ENCODE data around the gene TBC1D22B. TPM values are rescaled to one million over a fixed set of nuclear protein-coding genes. Genes with fewer than 3 reads are reported as not detected.
"Not testable (repeated sequence)": the region's sequence is repeated elsewhere in the genome, so short reads cannot be mapped to it uniquely, and the experiment has no call there.

The TBC1D22B gene
- total RNA-seq, 1 donor, result 6.9 TPM

- peaks cover 7% of the 10 kb centered on the region for H3K4me1 ChIP-seq (ENCODE audit: insufficient read depth, low read length)
- H2AFZ ChIP-seq (ENCODE audit: low read length), result no peak overlapping the region
- TF ChIP-seq, protein P1, sequence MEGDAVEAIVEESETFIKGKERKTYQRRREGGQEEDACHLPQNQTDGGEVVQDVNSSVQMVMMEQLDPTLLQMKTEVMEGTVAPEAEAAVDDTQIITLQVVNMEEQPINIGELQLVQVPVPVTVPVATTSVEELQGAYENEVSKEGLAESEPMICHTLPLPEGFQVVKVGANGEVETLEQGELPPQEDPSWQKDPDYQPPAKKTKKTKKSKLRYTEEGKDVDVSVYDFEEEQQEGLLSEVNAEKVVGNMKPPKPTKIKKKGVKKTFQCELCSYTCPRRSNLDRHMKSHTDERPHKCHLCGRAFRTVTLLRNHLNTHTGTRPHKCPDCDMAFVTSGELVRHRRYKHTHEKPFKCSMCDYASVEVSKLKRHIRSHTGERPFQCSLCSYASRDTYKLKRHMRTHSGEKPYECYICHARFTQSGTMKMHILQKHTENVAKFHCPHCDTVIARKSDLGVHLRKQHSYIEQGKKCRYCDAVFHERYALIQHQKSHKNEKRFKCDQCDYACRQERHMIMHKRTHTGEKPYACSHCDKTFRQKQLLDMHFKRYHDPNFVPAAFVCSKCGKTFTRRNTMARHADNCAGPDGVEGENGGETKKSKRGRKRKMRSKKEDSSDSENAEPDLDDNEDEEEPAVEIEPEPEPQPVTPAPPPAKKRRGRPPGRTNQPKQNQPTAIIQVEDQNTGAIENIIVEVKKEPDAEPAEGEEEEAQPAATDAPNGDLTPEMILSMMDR (IDR thresholded peaks at IDR 0.05; ENCODE audit: extremely low read depth, low read depth, low read length), result no peak
- H3K4me3 ChIP-seq (ENCODE audit: insufficient read depth, low read length), result no peak overlapping the region
- DNase-seq (ENCODE audit: insufficient read length, low spot score, missing footprints), result no peak
- no peaks in the 10 kb centered on the region for H3K79me2 ChIP-seq (ENCODE audit: insufficient read depth, low read length)
- no peak overlapping the region for H3K4me2 ChIP-seq (ENCODE audit: insufficient read depth, low read length)
- H3K9me3 ChIP-seq (ENCODE audit: low read depth, low read length), result no peaks in the 10 kb centered on the region
- no peaks in the 10 kb centered on the region for H4K20me1 ChIP-seq (ENCODE audit: insufficient read depth, low read length)
- no peaks in the 10 kb centered on the region for H3K27me3 ChIP-seq (ENCODE audit: insufficient read depth, low read length)
- peaks cover 27% of the 10 kb centered on the region for H3K36me3 ChIP-seq (ENCODE audit: insufficient read depth, low read length)
- H3K27ac ChIP-seq (ENCODE audit: low read depth, low read length), result no peak overlapping the region
Observed at GRCh38 chr6:37304766-37305165, 47.2 kb downstream of the TBC1D22B start.

DNA sequence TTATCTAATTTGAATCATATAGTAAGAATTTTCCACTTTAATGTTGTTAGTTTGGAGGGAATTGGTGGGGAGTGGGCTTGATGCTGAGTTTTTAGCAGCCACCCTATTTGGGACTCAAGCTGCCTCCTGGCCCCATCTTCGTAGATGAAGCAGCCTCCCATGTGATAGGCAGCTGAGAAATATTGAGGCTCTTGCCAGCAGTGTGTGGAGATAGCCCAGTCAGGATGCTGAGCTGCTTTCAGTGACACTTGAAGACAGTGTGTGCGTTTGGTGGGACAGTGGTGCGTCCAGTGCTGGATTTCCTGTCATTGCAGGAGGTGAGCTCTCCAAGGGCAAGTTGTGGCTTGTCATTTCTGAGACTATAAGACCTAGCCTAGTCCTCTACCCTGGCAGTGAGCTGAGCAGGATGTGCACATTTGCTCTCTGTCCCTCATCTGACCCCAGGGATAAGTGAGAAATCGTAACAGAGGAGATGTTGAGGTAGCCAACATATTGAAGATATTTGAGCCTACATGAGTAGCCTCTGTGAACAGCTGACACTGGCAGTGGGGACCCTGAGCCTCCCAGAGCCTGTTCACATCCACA lies 48.4 kb downstream of the TBC1D22B start:
- H3K36me3 ChIP-seq (ENCODE audit: insufficient read depth, low read length), result peaks cover 27% of the 10 kb centered on the region

DNA sequence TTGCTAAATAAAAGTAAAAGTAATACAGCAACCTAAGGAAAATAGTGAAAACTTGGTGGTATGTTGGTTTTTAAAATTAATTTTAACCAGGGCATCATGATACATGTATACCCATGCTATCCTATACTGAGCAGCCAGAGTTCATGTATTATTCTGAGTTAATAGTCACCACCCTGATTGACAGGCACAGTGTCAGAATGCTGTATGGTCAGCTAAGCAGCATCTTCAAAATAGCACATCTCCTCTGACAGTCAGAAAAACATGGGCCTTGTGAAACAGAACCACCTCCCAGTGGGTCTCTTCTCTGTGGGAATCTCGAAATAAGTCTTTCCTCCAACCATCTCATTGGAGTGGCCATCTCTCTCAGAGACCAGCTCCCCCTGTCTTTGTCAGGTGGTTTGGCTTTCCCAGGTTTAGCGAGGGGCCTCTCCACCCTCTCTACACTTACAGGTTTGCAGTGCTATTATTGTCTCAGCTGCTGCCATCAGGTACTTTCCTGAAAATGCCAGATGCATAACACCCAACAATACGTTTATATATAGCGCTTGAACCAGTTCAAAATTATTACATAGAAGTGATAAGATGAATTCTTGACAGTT lies 49.2 kb downstream of the TBC1D22B start:
- TF ChIP-seq, protein P1 (IDR thresholded peaks at IDR 0.05; ENCODE audit: extremely low read depth, low read depth, low read length), result no peak
- Histone ChIP-seq H3K4me1 (ENCODE audit: insufficient read depth, low read length) (peaks cover 7% of the 10 kb centered on the region), H3K4me2 (ENCODE audit: insufficient read depth, low read length) (no peak overlapping the region), H3K36me3 (ENCODE audit: insufficient read depth, low read length) (peaks cover 25% of the 10 kb centered on the region), H2AFZ (ENCODE audit: low read length) (no peak overlapping the region), H3K9me3 (ENCODE audit: low read depth, low read length) (no peaks in the 10 kb centered on the region), H3K4me3 (ENCODE audit: insufficient read depth, low read length) (no peak overlapping the region), H4K20me1 (ENCODE audit: insufficient read depth, low read length) (no peaks in the 10 kb centered on the region), H3K27me3 (ENCODE audit: insufficient read depth, low read length) (no peaks in the 10 kb centered on the region), H3K79me2 (ENCODE audit: insufficient read depth, low read length) (no peaks in the 10 kb centered on the region), H3K27ac (ENCODE audit: low read depth, low read length) (no peak overlapping the region)
- DNase-seq (ENCODE audit: insufficient read length, low spot score, missing footprints), result no peak

More for the DNA sequence above, 48.4 kb downstream of the TBC1D22B start:
- Histone ChIP-seq H3K9me3 (ENCODE audit: low read depth, low read length) (no peaks in the 10 kb centered on the region), H4K20me1 (ENCODE audit: insufficient read depth, low read length) (no peaks in the 10 kb centered on the region), H3K4me3 (ENCODE audit: insufficient read depth, low read length) (no peak overlapping the region), H3K27ac (ENCODE audit: low read depth, low read length) (no peak overlapping the region), H2AFZ (ENCODE audit: low read length) (no peak overlapping the region), H3K4me2 (ENCODE audit: insufficient read depth, low read length) (no peak overlapping the region), H3K4me1 (ENCODE audit: insufficient read depth, low read length) (peaks cover 7% of the 10 kb centered on the region), H3K27me3 (ENCODE audit: insufficient read depth, low read length) (no peaks in the 10 kb centered on the region), H3K79me2 (ENCODE audit: insufficient read depth, low read length) (no peaks in the 10 kb centered on the region)
- DNase-seq (ENCODE audit: insufficient read length, low spot score, missing footprints), result no peak
- TF ChIP-seq, protein P1 (IDR thresholded peaks at IDR 0.05; ENCODE audit: extremely low read depth, low read depth, low read length), result no peak

DNA sequence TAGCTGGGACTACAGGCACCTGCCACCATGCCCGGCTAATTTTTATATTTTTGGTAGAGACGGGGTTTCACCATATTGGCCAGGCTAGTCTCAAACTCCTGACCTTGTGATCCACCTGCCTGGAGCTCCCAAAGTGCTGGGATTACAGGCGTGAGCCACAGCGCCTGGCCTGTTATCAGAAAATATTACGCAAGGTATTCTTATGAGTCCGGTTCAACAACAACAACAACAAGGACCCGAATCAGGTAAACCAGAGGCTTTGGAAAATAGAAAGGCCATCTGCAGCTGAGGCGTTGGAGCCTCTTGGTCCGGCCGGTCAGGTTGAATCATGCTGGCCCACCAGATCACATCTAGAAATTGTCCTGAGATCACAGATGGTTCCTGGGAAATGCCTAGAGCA lies 49.9 kb downstream of the TBC1D22B start:
- H2AFZ ChIP-seq (ENCODE audit: low read length); H3K4me3 ChIP-seq (ENCODE audit: insufficient read depth, low read length); H3K4me2 ChIP-seq (ENCODE audit: insufficient read depth, low read length); H3K9me3 ChIP-seq (ENCODE audit: low read depth, low read length); DNase-seq (ENCODE audit: insufficient read length, low spot score, missing footprints); H3K79me2 ChIP-seq (ENCODE audit: insufficient read depth, low read length); H3K27ac ChIP-seq (ENCODE audit: low read depth, low read length); H3K27me3 ChIP-seq (ENCODE audit: insufficient read depth, low read length); H4K20me1 ChIP-seq (ENCODE audit: insufficient read depth, low read length): not testable (repeated sequence)
- Histone ChIP-seq H3K36me3 (ENCODE audit: insufficient read depth, low read length) (peaks cover 23% of the 10 kb centered on the region), H3K4me1 (ENCODE audit: insufficient read depth, low read length) (peaks cover 15% of the 10 kb centered on the region)
